GM23338 (cell line): ENCODE results near the gene GSN. TPM values are rescaled to one million over a fixed set of nuclear protein-coding genes. Genes with fewer than 3 reads are reported as not detected.

ENCODE experiments used
- ATAC-seq: fragments of 200-7000 bp; cut with Tn5 transposase; 3 replicates; pipeline ENCODE4 v1.9.1; 2020
- DNase-seq: peaks from one replicate; pipeline ENCODE4 v3.0.0-alpha.2; 2015; ENCODE audit warnings: low spot score
- H2AFZ ChIP-seq: fragments of 200-600 bp; sonication (generic); 2 replicates; pipeline ENCODE4 v1.8.0; 2016; ENCODE audit warnings: antibody characterized with exemption, mild to moderate bottlenecking, moderate library complexity
- H3F3A ChIP-seq: fragments of 200-600 bp; sonication (generic); replicated peaks from 2 replicates; pipeline ENCODE4 v1.8.0; 2017; ENCODE audit warnings: antibody characterized with exemption, mixed run types, low read depth
- H3K27ac ChIP-seq: fragments of 200-600 bp; sonication (generic); 2 replicates; pipeline ENCODE4 v1.6.1; 2016; ENCODE audit warnings: low read depth
- H3K27me3 ChIP-seq: fragments of 200-600 bp; sonication (generic); 2 replicates; pipeline ENCODE4 v1.8.0; 2016; ENCODE audit warnings: mild to moderate bottlenecking, mixed run types, moderate library complexity; ENCODE audit not compliant: insufficient read depth
- H3K36me3 ChIP-seq: fragments of 200-600 bp; sonication (generic); 2 replicates; pipeline ENCODE4 v1.8.0; 2016; ENCODE audit warnings: mild to moderate bottlenecking; ENCODE audit not compliant: insufficient read depth
- H3K4me1 ChIP-seq: fragments of 200-600 bp; sonication (generic); 2 replicates; pipeline ENCODE4 v1.8.0; 2016; ENCODE audit warnings: mild to moderate bottlenecking, moderate library complexity; ENCODE audit not compliant: insufficient read depth
- H3K4me2 ChIP-seq: fragments of 200-600 bp; sonication (generic); 2 replicates; pipeline ENCODE4 v1.7.1; 2017; ENCODE audit warnings: mixed run types
- H3K4me3 ChIP-seq: fragments of 200-600 bp; sonication (generic); 2 replicates; pipeline ENCODE4 v1.6.1; 2016; ENCODE audit warnings: mixed run types
- H3K79me2 ChIP-seq: fragments of 200-600 bp; sonication (generic); replicated peaks from 2 replicates; pipeline ENCODE4 v1.8.0; 2017; ENCODE audit warnings: mild to moderate bottlenecking; ENCODE audit not compliant: insufficient read depth
- H3K9me2 ChIP-seq: fragments of 200-600 bp; sonication (generic); 2 replicates; pipeline ENCODE4 v1.8.0; 2017; ENCODE audit not compliant: insufficient read depth
- H4K20me1 ChIP-seq: fragments of 200-600 bp; sonication (generic); replicated peaks from 2 replicates; pipeline ENCODE4 v1.8.0; 2017; ENCODE audit warnings: mild to moderate bottlenecking; ENCODE audit not compliant: insufficient read depth
- H3K27ac Mint-ChIP-seq: 2 replicates; pipeline ENCODE4 v1.8.0; 2020; ENCODE audit warnings: inconsistent platforms, mild to moderate bottlenecking, moderate library complexity, mixed read lengths
- H3K27me3 Mint-ChIP-seq: 3 replicates; pipeline ENCODE4 v1.8.0; 2022; ENCODE audit warnings: low read depth, mild to moderate bottlenecking, moderate library complexity, mixed read lengths, inconsistent platforms; ENCODE audit not compliant: insufficient read depth, poor library complexity
- H3K36me3 Mint-ChIP-seq: 3 replicates; pipeline ENCODE4 v1.8.0; 2021; ENCODE audit warnings: low read depth, mild to moderate bottlenecking, inconsistent platforms, moderate library complexity, mixed read lengths
- H3K4me1 Mint-ChIP-seq: 3 replicates; pipeline ENCODE4 v1.8.0; 2020; ENCODE audit warnings: mild to moderate bottlenecking, inconsistent platforms, mixed read lengths
- H3K4me3 Mint-ChIP-seq: 3 replicates; pipeline ENCODE4 v1.8.0; 2021; ENCODE audit warnings: moderate library complexity, mild to moderate bottlenecking, inconsistent platforms, mixed read lengths
- H3K9me3 Mint-ChIP-seq: 3 replicates; pipeline ENCODE4 v1.8.0; 2020; ENCODE audit warnings: moderate library complexity, mild to moderate bottlenecking, inconsistent platforms, mixed read lengths
- EZH2phosphoT487 ChIP-seq: fragments of 200-600 bp; sonication (generic); IDR thresholded peaks from one replicate; pipeline ENCODE4 v1.8.1; 2018; ENCODE audit warnings: antibody characterized with exemption; ENCODE audit not compliant: unreplicated experiment
- JUNB ChIP-seq: IDR thresholded peaks from one replicate; pipeline ENCODE4 v1.6.1; 2016; ENCODE audit warnings: antibody characterized with exemption; ENCODE audit not compliant: unreplicated experiment
- POLR2AphosphoS5 ChIP-seq: IDR thresholded peaks from 2 replicates; pipeline ENCODE4 v1.6.1; 2016; ENCODE audit warnings: antibody characterized with exemption, low read depth
- STAT1 ChIP-seq: IDR thresholded peaks from one replicate; pipeline ENCODE4 v1.6.1; 2016; ENCODE audit warnings: antibody characterized with exemption; ENCODE audit not compliant: unreplicated experiment
- polyA plus RNA-seq: library from polyadenylated mRNA; unstranded; fragments of >200 nt; fragmentation: Nextera tagmentation; extraction: Ambion mirVana; gene quantifications from 2 replicates; pipeline ENCODE4 v1.2.1, GENCODE V29; 2016
- total RNA-seq: library from RNA; depleted of rRNA; stranded (reverse); fragments of >200 nt; shearing (Covaris generic); gene quantifications from 2 replicates; pipeline ENCODE4 v1.2.3, GENCODE V29; 2014
- TF ChIP-seq, protein P1 (sequence below), 2 experiments: fragments of 200-600 bp in 1 of 2; sonication (generic) in 1 of 2; conservative IDR thresholded peaks; 2 replicates each; pipeline versions ENCODE4 v1.5.1 to v1.6.1; 2016 to 2017; ENCODE audit warnings: antibody characterized with exemption in 2 of 2, low read depth in 2 of 2, mild to moderate bottlenecking in 2 of 2, moderate library complexity in 1 of 2
- TF ChIP-seq, protein P2 (sequence below): fragments of 250-450 bp; sonication (Bioruptor Pico); IDR thresholded peaks from 2 replicates; pipeline ENCODE4 v1.5.0; 2020; ENCODE audit warnings: mild to moderate bottlenecking, moderate library complexity

The GSN gene
- total and polyA plus RNA-seq, 2 experiments from 2014 or later, result 30.2 to 85.7 TPM

DNA sequence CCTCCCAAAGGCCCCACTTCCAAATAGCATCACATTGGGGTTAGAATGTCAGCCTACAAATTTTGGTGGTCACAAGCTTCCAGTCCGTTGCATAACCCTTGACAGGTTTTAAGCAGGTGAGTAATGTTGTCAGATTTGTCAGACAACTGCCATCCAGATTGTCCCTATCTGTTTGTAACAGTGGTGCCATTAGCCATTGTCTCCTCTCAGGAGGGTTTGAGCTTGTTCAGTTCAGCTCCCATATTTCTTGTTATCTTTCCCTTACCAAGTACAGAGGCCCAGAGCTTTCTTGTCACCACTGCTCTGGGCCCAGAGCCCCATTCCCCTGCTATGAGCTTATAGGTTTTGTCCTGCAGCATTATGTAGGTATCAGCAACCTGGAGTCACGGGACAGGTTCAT, 14.8 kb upstream of the GSN start (continued):
- TF ChIP-seq, protein P1, sequence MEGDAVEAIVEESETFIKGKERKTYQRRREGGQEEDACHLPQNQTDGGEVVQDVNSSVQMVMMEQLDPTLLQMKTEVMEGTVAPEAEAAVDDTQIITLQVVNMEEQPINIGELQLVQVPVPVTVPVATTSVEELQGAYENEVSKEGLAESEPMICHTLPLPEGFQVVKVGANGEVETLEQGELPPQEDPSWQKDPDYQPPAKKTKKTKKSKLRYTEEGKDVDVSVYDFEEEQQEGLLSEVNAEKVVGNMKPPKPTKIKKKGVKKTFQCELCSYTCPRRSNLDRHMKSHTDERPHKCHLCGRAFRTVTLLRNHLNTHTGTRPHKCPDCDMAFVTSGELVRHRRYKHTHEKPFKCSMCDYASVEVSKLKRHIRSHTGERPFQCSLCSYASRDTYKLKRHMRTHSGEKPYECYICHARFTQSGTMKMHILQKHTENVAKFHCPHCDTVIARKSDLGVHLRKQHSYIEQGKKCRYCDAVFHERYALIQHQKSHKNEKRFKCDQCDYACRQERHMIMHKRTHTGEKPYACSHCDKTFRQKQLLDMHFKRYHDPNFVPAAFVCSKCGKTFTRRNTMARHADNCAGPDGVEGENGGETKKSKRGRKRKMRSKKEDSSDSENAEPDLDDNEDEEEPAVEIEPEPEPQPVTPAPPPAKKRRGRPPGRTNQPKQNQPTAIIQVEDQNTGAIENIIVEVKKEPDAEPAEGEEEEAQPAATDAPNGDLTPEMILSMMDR (conservative IDR thresholded peaks at IDR 0.05; ENCODE audit: low read depth in 2 of 2), result no peak
- TF ChIP-seq JUNB (no peak), POLR2AphosphoS5 (no peak), EZH2phosphoT487 (no peak)

GRCh38 chr9:121253821-121254501, 14.0 kb upstream of the GSN start:
- Histone ChIP-seq H3K36me3 (no peaks in the 10 kb centered on the region), H3K27ac (no peak overlapping the region), H3K4me2 (peak overlapping the region; percentile 57), H3K4me3 (no peak overlapping the region; the same call in 1 of the 2 replicates), H3K27me3 (peaks cover 24% of the 10 kb centered on the region), H3F3A (no peaks in the 10 kb centered on the region), H3K4me1 (peaks cover 16% of the 10 kb centered on the region), H3K79me2 (no peaks in the 10 kb centered on the region), H2AFZ (no peak overlapping the region), H4K20me1 (no peaks in the 10 kb centered on the region), H3K9me2 (no peaks in the 10 kb centered on the region)
- ATAC-seq, result peak; percentile 97
- peaks cover 12% of the 10 kb centered on the region for H3K4me1 Mint-ChIP-seq
- H3K4me3 Mint-ChIP-seq, result peak overlapping the region; percentile 42; the same call in 2 of the 3 replicates
- H3K9me3 Mint-ChIP-seq, result no peaks in the 10 kb centered on the region
- no peaks in the 10 kb centered on the region for H3K27me3 Mint-ChIP-seq
- no peak overlapping the region for H3K27ac Mint-ChIP-seq
- peak; percentile 86 for DNase-seq
- TF ChIP-seq STAT1, result no peak
- TF ChIP-seq, protein P2, sequence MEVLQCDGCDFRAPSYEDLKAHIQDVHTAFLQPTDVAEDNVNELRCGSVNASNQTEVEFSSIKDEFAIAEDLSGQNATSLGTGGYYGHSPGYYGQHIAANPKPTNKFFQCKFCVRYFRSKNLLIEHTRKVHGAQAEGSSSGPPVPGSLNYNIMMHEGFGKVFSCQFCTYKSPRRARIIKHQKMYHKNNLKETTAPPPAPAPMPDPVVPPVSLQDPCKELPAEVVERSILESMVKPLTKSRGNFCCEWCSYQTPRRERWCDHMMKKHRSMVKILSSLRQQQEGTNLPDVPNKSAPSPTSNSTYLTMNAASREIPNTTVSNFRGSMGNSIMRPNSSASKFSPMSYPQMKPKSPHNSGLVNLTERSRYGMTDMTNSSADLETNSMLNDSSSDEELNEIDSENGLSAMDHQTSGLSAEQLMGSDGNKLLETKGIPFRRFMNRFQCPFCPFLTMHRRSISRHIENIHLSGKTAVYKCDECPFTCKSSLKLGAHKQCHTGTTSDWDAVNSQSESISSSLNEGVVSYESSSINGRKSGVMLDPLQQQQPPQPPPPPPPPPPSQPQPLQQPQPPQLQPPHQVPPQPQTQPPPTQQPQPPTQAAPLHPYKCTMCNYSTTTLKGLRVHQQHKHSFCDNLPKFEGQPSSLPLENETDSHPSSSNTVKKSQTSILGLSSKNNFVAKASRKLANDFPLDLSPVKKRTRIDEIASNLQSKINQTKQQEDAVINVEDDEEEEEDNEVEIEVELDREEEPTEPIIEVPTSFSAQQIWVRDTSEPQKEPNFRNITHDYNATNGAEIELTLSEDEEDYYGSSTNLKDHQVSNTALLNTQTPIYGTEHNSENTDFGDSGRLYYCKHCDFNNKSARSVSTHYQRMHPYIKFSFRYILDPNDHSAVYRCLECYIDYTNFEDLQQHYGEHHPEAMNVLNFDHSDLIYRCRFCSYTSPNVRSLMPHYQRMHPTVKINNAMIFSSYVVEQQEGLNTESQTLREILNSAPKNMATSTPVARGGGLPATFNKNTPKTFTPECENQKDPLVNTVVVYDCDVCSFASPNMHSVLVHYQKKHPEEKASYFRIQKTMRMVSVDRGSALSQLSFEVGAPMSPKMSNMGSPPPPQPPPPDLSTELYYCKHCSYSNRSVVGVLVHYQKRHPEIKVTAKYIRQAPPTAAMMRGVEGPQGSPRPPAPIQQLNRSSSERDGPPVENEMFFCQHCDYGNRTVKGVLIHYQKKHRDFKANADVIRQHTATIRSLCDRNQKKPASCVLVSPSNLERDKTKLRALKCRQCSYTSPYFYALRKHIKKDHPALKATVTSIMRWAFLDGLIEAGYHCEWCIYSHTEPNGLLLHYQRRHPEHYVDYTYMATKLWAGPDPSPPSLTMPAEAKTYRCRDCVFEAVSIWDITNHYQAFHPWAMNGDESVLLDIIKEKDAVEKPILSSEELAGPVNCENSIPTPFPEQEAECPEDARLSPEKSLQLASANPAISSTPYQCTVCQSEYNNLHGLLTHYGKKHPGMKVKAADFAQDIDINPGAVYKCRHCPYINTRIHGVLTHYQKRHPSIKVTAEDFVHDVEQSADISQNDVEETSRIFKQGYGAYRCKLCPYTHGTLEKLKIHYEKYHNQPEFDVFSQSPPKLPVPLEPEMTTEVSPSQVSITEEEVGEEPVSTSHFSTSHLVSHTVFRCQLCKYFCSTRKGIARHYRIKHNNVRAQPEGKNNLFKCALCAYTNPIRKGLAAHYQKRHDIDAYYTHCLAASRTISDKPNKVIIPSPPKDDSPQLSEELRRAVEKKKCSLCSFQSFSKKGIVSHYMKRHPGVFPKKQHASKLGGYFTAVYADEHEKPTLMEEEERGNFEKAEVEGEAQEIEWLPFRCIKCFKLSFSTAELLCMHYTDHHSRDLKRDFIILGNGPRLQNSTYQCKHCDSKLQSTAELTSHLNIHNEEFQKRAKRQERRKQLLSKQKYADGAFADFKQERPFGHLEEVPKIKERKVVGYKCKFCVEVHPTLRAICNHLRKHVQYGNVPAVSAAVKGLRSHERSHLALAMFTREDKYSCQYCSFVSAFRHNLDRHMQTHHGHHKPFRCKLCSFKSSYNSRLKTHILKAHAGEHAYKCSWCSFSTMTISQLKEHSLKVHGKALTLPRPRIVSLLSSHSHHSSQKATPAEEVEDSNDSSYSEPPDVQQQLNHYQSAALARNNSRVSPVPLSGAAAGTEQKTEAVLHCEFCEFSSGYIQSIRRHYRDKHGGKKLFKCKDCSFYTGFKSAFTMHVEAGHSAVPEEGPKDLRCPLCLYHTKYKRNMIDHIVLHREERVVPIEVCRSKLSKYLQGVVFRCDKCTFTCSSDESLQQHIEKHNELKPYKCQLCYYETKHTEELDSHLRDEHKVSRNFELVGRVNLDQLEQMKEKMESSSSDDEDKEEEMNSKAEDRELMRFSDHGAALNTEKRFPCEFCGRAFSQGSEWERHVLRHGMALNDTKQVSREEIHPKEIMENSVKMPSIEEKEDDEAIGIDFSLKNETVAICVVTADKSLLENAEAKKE (CRISPR knock-in tag), result 0 out of 2 replicates have a peak, but pooled peaks have one; percentile 35
- H3K36me3 Mint-ChIP-seq, result no peaks in the 10 kb centered on the region
